ENCODE results near the gene CHCHD3. TPM values are rescaled to one million over a fixed set of nuclear protein-coding genes. Genes with fewer than 3 reads are reported as not detected.

The CHCHD3 gene
- total RNA-seq, 1 experiment from 2014 or later, result 149 TPM

- TF ChIP-seq EZH2 (IDR thresholded peaks at IDR 0.05; ENCODE audit: low read length, unreplicated experiment) (no peak), CTCF (conservative IDR thresholded peaks at IDR 0.05; ENCODE audit: low read depth, low read length) (no peak), EZH2phosphoT487 (IDR thresholded peaks at IDR 0.05; ENCODE audit: borderline replicate concordance, low read length) (no peak)
- Histone ChIP-seq H2AFZ (ENCODE audit: low read length) (no peak overlapping the region), H3K79me2 (ENCODE audit: low read length) (peaks cover 46% of the 10 kb centered on the region), H3K9me3 (ENCODE audit: low read length) (no peaks in the 10 kb centered on the region), H3K9ac (ENCODE audit: low read length) (no peak overlapping the region), H3K27ac (ENCODE audit: low read length) (no peak overlapping the region), H3K36me3 (ENCODE audit: low read depth, low read length) (no peaks in the 10 kb centered on the region), H4K20me1 (ENCODE audit: low read length) (peaks cover 8% of the 10 kb centered on the region; the same call in 1 of the 2 replicates), H3K9me2 (replicated peaks; ENCODE audit: low read length) (no peaks in the 10 kb centered on the region), H3K27me3 (ENCODE audit: low read length) (no peaks in the 10 kb centered on the region), H3K4me1 (ENCODE audit: insufficient read depth, low read length) (no peaks in the 10 kb centered on the region), H3K4me2 (ENCODE audit: low read length) (no peak overlapping the region), H3F3A (ENCODE audit: low read length, unreplicated experiment) (no peaks in the 10 kb centered on the region), H3K4me3 (ENCODE audit: low read length) (no peak overlapping the region)
- BruUV-seq (replicated peaks), result no TSS peak
- intact Hi-C loops (cut with micrococcal nuclease), result no loop called here
- DNase-seq, result no peak
- POLR2A ChIA-PET (ENCODE audit: unreplicated experiment), result no interaction called here
- CTCF ChIA-PET, result no interaction called here
- ATAC-seq, result no peak
These were observed 37.0 kb downstream of the CHCHD3 start for GRCh38 chr7:133044722-133045473.

GRCh38 chr7:133040674-133041073 lies 41.2 kb downstream of the CHCHD3 start:
- Histone ChIP-seq H4K20me1 (ENCODE audit: low read length) (peaks cover 8% of the 10 kb centered on the region; the same call in 1 of the 2 replicates), H2AFZ (ENCODE audit: low read length) (no peak overlapping the region), H3K9me2 (replicated peaks; ENCODE audit: low read length) (no peaks in the 10 kb centered on the region), H3K4me2 (ENCODE audit: low read length) (no peak overlapping the region), H3K27me3 (ENCODE audit: low read length) (no peaks in the 10 kb centered on the region), H3K79me2 (ENCODE audit: low read length) (peaks cover 22% of the 10 kb centered on the region), H3K9me3 (ENCODE audit: low read length) (no peaks in the 10 kb centered on the region), H3K27ac (ENCODE audit: low read length) (no peak overlapping the region), H3K4me3 (ENCODE audit: low read length) (no peak overlapping the region), H3K36me3 (ENCODE audit: low read depth, low read length) (no peaks in the 10 kb centered on the region), H3F3A (ENCODE audit: low read length, unreplicated experiment) (no peaks in the 10 kb centered on the region), H3K9ac (ENCODE audit: low read length) (no peak overlapping the region), H3K4me1 (ENCODE audit: insufficient read depth, low read length) (no peaks in the 10 kb centered on the region)
- ChIA-PET POLR2A (ENCODE audit: unreplicated experiment) (no interaction called here), CTCF (no interaction called here)
- intact Hi-C loops (cut with micrococcal nuclease), result no loop called here
- no TSS peak for BruUV-seq (replicated peaks)
- TF ChIP-seq EZH2phosphoT487 (IDR thresholded peaks at IDR 0.05; ENCODE audit: borderline replicate concordance, low read length) (no peak), EZH2 (IDR thresholded peaks at IDR 0.05; ENCODE audit: low read length, unreplicated experiment) (no peak), CTCF (conservative IDR thresholded peaks at IDR 0.05; ENCODE audit: low read depth, low read length) (no peak)
- no peak for DNase-seq
- ATAC-seq, result no peak

GRCh38 chr7:133040178-133040577 lies 41.7 kb downstream of the CHCHD3 start:
- POLR2A ChIA-PET (ENCODE audit: unreplicated experiment), result no interaction called here
- no peak for ATAC-seq
- H3K27ac ChIP-seq (ENCODE audit: low read length), result no peak overlapping the region
- no peaks in the 10 kb centered on the region for H3F3A ChIP-seq (ENCODE audit: low read length, unreplicated experiment)
- no peak overlapping the region for H3K4me2 ChIP-seq (ENCODE audit: low read length)
- no peak overlapping the region for H3K9ac ChIP-seq (ENCODE audit: low read length)
- no peaks in the 10 kb centered on the region for H3K36me3 ChIP-seq (ENCODE audit: low read depth, low read length)
- H3K4me3 ChIP-seq (ENCODE audit: low read length), result no peak overlapping the region
- H2AFZ ChIP-seq (ENCODE audit: low read length), result no peak overlapping the region
- intact Hi-C loops (cut with micrococcal nuclease), result no loop called here
- no peak for DNase-seq
- TF ChIP-seq EZH2 (IDR thresholded peaks at IDR 0.05; ENCODE audit: low read length, unreplicated experiment), result no peak
- TF ChIP-seq EZH2phosphoT487 (IDR thresholded peaks at IDR 0.05; ENCODE audit: borderline replicate concordance, low read length), result no peak
- TF ChIP-seq CTCF (conservative IDR thresholded peaks at IDR 0.05; ENCODE audit: low read depth, low read length), result no peak
- no TSS peak for BruUV-seq (replicated peaks)
- CTCF ChIA-PET, result no interaction called here
- H3K27me3 ChIP-seq (ENCODE audit: low read length), result no peaks in the 10 kb centered on the region
- H3K9me3 ChIP-seq (ENCODE audit: low read length), result no peaks in the 10 kb centered on the region
- peaks cover 22% of the 10 kb centered on the region for H3K79me2 ChIP-seq (ENCODE audit: low read length)
- H3K4me1 ChIP-seq (ENCODE audit: insufficient read depth, low read length), result no peaks in the 10 kb centered on the region
- no peaks in the 10 kb centered on the region for H3K9me2 ChIP-seq (replicated peaks; ENCODE audit: low read length)
- peaks cover 8% of the 10 kb centered on the region; the same call in 1 of the 2 replicates for H4K20me1 ChIP-seq (ENCODE audit: low read length)
